ENCODE results near the gene ELP1.

GRCh38 chr9:108852079-108852478 lies 81.8 kb downstream of the ELP1 start:
- TF ChIP-seq CTCF (conservative IDR thresholded peaks at IDR 0.05 in 1 of 2, IDR thresholded peaks at IDR 0.05 in 1 of 2; ENCODE audit: low read depth in 1 of 2, low read length in 2 of 2) (no peak), EZH2 (IDR thresholded peaks at IDR 0.05; ENCODE audit: low read length, missing control alignments) (no peak)

Data from fibroblast of lung (primary cell).